Breast epithelium (tissue), 4 donors: ENCODE results near the gene ATRX. TPM values are rescaled to one million over a fixed set of nuclear protein-coding genes. Genes with fewer than 3 reads are reported as not detected.

ENCODE experiments used
- DNase-seq, 2 donors: peaks; one replicate each; pipeline ENCODE4 v3.0.0-alpha.2; 2019; ENCODE audit warnings: low spot score in 2 of 2
- H3K27ac ChIP-seq, 2 donors: fragments of 200-600 bp; sonication (generic) in 1 of 2; one replicate each; pipeline ENCODE4 v1.5.1; 2016 to 2019; ENCODE audit warnings: mild to moderate bottlenecking in 1 of 2
- H3K27me3 ChIP-seq, 2 donors: fragments of 200-600 bp; sonication (generic) in 1 of 2; one replicate each; pipeline versions ENCODE4 v1.5.1 to v1.6.0; 2017 to 2019; ENCODE audit warnings: control low read depth in 1 of 2, mild to moderate bottlenecking in 1 of 2
- H3K36me3 ChIP-seq: fragments of 200-600 bp; one replicate; pipeline ENCODE4 v1.5.1; 2019
- H3K4me1 ChIP-seq, 2 donors: fragments of 200-600 bp; sonication (generic); one replicate each; pipeline ENCODE4 v1.5.1; 2016 to 2019; ENCODE audit warnings: control low read depth in 1 of 2
- H3K4me3 ChIP-seq, 3 donors: fragments of 200-600 bp; sonication (generic); 1 replicate in 2 of 3; 2 replicates in 1 of 3; pipeline ENCODE4 v1.5.1; 2016 to 2019; ENCODE audit warnings: mild to moderate bottlenecking in 3 of 3, moderate library complexity in 2 of 3
- H3K9me3 ChIP-seq, 2 donors: fragments of 200-600 bp; sonication (generic) in 1 of 2; one replicate each; pipeline ENCODE4 v1.5.1; 2016 to 2019; ENCODE audit warnings: control low read depth in 1 of 2
- POLR2A ChIP-seq: fragments of 450-650 bp; IDR thresholded peaks from one replicate; pipeline ENCODE4 v1.6.1; 2016; ENCODE audit warnings: antibody characterized with exemption, mild to moderate bottlenecking, moderate library complexity
- POLR2AphosphoS5 ChIP-seq, 3 donors: sonication (generic); formaldehyde crosslinking; IDR thresholded peaks; one replicate each; pipeline ENCODE4 v1.6.1; 2017; ENCODE audit warnings: antibody characterized with exemption in 3 of 3
- intact Hi-C: fragments of 100-400 bp; cut with DNase I; formaldehyde crosslinking; loops from one replicate; pipeline ENCODE4 v1.15.1; 2023; ENCODE audit warnings: low total_unique reads
- total RNA-seq, 3 donors: library from RNA; depleted of rRNA; stranded (reverse); fragments of >200 nt; gene quantifications; one replicate each; pipeline ENCODE4 v1.1.0, GENCODE V29; 2016
- TF ChIP-seq, protein P1 (sequence below), 3 donors: fragments of 450-650 bp; IDR thresholded peaks; one replicate each; pipeline ENCODE4 v1.5.1; 2016 to 2017; ENCODE audit warnings: antibody characterized with exemption in 3 of 3, mild to moderate bottlenecking in 3 of 3, moderate library complexity in 3 of 3

ATRX gene
- total RNA-seq, 3 donors from 2014 or later: 87.1 to 137 (median 125) TPM

DNA sequence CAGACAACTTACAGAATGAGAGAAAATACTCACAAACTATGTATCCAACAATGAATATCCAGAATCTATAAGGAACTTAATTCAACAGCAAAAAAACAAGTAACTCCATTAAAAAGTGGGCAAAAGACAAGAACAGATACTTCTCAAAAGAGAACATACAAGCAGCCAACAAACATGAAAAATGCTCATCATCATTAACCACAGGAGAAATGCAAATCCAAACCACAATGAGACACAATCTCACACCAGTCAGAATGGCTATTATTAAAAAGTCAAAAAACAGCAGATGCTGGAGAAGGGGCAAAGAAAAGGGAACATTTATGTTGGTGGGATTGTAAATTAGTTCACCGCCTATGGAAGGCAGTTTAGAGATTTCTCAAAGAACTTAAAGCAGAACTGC is 188.5 kb downstream of the ATRX start:
- intact Hi-C loops: no loop called here
- Histone ChIP-seq H3K9me3 (no peaks in the 10 kb centered on the region), H3K4me3 (no peak overlapping the region), H3K36me3 (no peaks in the 10 kb centered on the region), H3K4me1 (no peaks in the 10 kb centered on the region), H3K27ac (no peak overlapping the region), H3K27me3 (no peaks in the 10 kb centered on the region)
- TF ChIP-seq, protein P1, sequence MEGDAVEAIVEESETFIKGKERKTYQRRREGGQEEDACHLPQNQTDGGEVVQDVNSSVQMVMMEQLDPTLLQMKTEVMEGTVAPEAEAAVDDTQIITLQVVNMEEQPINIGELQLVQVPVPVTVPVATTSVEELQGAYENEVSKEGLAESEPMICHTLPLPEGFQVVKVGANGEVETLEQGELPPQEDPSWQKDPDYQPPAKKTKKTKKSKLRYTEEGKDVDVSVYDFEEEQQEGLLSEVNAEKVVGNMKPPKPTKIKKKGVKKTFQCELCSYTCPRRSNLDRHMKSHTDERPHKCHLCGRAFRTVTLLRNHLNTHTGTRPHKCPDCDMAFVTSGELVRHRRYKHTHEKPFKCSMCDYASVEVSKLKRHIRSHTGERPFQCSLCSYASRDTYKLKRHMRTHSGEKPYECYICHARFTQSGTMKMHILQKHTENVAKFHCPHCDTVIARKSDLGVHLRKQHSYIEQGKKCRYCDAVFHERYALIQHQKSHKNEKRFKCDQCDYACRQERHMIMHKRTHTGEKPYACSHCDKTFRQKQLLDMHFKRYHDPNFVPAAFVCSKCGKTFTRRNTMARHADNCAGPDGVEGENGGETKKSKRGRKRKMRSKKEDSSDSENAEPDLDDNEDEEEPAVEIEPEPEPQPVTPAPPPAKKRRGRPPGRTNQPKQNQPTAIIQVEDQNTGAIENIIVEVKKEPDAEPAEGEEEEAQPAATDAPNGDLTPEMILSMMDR (IDR thresholded peaks at IDR 0.05): no peak
- TF ChIP-seq POLR2AphosphoS5 (IDR thresholded peaks at IDR 0.05) (no peak), POLR2A (no peak)
- no peak for DNase-seq

DNA sequence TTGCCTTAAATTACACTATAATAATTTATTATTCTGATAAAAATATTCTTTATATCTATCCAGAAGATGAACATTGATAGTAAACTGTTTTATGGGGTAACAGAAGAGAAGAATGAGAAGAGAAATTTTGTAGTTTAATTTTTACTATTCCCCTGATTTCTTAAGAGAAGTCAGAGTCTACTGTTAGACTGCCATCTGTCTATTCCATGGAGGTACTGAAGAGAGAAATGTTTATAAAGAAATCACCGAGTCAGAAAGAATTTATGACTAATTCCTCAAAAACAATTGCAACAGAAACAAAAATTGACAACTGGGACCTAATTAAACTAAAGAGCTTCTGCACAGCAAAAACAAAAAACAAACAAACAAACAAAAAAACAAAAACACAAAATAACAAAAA is 188.9 kb downstream of the ATRX start:
- TF ChIP-seq POLR2AphosphoS5 (IDR thresholded peaks at IDR 0.05) (no peak), POLR2A (no peak)
- TF ChIP-seq, protein P1 (IDR thresholded peaks at IDR 0.05): no peak
- intact Hi-C loops: no loop called here
- H3K27ac ChIP-seq: no peak overlapping the region

DNA sequence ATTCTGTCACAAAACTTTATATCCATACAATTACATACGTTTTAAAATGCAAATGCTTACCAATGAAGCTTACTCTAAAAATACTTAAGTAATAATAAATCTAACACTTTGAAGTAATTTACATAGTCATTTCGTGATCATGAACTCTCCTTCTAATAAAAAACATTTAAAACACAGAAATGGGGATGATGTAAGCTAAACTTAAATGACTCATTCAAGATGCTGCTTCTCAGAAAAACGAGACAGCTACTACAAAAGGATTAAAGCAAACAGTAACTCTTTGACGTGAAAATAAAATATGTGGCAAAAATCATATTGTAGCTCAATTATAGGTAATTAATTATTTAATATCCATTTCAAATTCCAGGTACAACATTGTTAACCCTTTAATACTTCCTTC is 190.2 kb downstream of the ATRX start:
- H3K27ac ChIP-seq: no peak overlapping the region
- no peaks in the 10 kb centered on the region for H3K4me1 ChIP-seq
- no peaks in the 10 kb centered on the region for H3K27me3 ChIP-seq
- no peaks in the 10 kb centered on the region for H3K9me3 ChIP-seq
- intact Hi-C loops: no loop called here
- DNase-seq: no peak
- no peaks in the 10 kb centered on the region for H3K36me3 ChIP-seq
- TF ChIP-seq, protein P1 (IDR thresholded peaks at IDR 0.05): no peak
- no peak for TF ChIP-seq POLR2AphosphoS5 (IDR thresholded peaks at IDR 0.05)
- no peak for TF ChIP-seq POLR2A
- no peak overlapping the region for H3K4me3 ChIP-seq

More for the DNA sequence above, 188.9 kb downstream of the ATRX start:
- Histone ChIP-seq H3K9me3 (no peaks in the 10 kb centered on the region), H3K27me3 (no peaks in the 10 kb centered on the region), H3K36me3 (no peaks in the 10 kb centered on the region), H3K4me3 (no peak overlapping the region), H3K4me1 (no peaks in the 10 kb centered on the region)
- no peak for DNase-seq

DNA sequence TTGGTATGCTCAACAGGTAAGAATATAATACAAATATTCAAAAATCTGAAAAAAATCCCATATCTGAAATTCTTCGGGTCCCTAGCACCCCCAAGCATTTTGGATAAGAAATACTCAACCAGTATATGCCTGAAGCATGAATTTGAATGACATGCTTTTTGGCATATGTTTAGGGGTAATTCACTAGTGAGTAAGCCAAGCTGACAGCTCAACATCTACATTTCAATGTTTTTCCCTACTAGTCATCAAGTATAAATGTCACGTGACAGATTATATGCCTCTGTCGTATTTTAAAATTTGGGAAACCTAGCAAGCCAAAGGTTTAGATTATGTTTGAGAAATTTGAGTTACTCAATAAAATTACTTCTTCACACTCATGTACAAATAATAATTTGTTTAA is 213.7 kb downstream of the ATRX start:
- no peak for DNase-seq
- no peaks in the 10 kb centered on the region for H3K4me1 ChIP-seq
- H3K36me3 ChIP-seq: peaks cover 3% of the 10 kb centered on the region
- intact Hi-C loops: no loop called here
- no peak for TF ChIP-seq POLR2AphosphoS5 (IDR thresholded peaks at IDR 0.05)
- TF ChIP-seq POLR2A: no peak
- no peaks in the 10 kb centered on the region for H3K27me3 ChIP-seq
- no peak overlapping the region for H3K4me3 ChIP-seq
- H3K9me3 ChIP-seq: no peaks in the 10 kb centered on the region
- no peak overlapping the region for H3K27ac ChIP-seq

DNA sequence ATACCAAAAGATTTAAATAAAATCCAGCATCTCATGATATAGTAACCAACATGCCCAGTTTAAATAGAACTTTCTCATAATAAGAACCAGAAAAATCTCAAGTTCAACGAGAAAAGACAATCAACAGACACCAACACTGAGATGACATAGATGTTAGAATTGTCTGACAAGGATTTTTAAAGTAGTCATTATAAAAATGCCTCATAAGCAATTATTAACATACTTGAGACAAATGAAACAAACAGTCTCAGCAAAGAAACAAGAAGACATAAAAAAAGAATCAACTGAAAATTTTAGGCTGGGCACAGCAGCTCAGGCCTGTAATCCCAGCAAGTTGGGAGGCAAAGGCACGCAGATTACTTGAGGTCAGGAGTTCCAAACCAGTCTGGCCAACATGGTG is 220.7 kb downstream of the ATRX start:
- TF ChIP-seq, protein P1 (IDR thresholded peaks at IDR 0.05): no peak
- TF ChIP-seq POLR2A (no peak), POLR2AphosphoS5 (IDR thresholded peaks at IDR 0.05) (no peak)
- Histone ChIP-seq H3K4me1 (no peaks in the 10 kb centered on the region), H3K27me3 (no peaks in the 10 kb centered on the region), H3K9me3 (peaks cover 8 to 14% of the 10 kb centered on the region in 2 donors), H3K4me3 (no peak overlapping the region), H3K27ac (no peak overlapping the region), H3K36me3 (peaks cover 3% of the 10 kb centered on the region)
- intact Hi-C loops: no loop called here
- no peak for DNase-seq

DNA sequence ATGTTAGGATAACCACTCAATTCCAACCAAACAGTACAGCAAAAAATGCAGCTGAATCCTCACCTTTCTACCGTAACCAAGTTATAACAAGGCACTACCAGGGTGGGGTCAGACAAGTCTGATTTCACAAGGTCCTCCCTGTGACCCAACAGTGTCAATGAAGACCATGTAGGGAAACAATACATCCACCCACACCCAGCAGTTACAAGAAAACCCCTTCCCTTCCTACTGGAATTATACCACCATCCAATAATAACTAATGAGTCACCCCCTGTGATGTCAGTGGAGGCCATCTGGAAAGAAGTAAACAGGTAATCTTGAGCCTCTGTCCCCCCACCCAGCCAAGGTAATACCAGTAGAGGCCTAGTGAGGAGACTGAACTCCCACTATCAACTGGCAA is 221.2 kb downstream of the ATRX start:
- Histone ChIP-seq H3K27me3 (no peaks in the 10 kb centered on the region), H3K9me3 (peaks cover 8 to 14% of the 10 kb centered on the region in 2 donors), H3K4me1 (no peaks in the 10 kb centered on the region), H3K27ac (no peak overlapping the region), H3K36me3 (peaks cover 3% of the 10 kb centered on the region), H3K4me3 (no peak overlapping the region)
- intact Hi-C loops: no loop called here
- DNase-seq: no peak
- TF ChIP-seq POLR2AphosphoS5 (IDR thresholded peaks at IDR 0.05): no peak
- TF ChIP-seq, protein P1 (IDR thresholded peaks at IDR 0.05): no peak
- TF ChIP-seq POLR2A: no peak
